Suprapubic skin (tissue), 4 donors: Measurements from ENCODE around the gene FRMD4A.

Experiments used
- CTCF ChIP-seq, 2 donors: fragments of 200-600 bp in 1 of 2; fragments of 450-650 bp in 1 of 2; sonication (generic) in 1 of 2; IDR thresholded peaks; one replicate each; pipeline ENCODE4 v1.5.1; 2016 to 2019; ENCODE audit warnings: antibody characterized with exemption in 2 of 2, mild to moderate bottlenecking in 1 of 2, moderate library complexity in 1 of 2
- EP300 ChIP-seq: sonication (generic); formaldehyde crosslinking; IDR thresholded peaks from one replicate; pipeline ENCODE4 v1.6.1; 2017; ENCODE audit warnings: antibody characterized with exemption
- POLR2AphosphoS5 ChIP-seq, 3 donors: sonication (generic); formaldehyde crosslinking; IDR thresholded peaks; one replicate each; pipeline ENCODE4 v1.6.1; 2017; ENCODE audit warnings: antibody characterized with exemption in 3 of 3

GRCh38 chr10:13993169-13993568 is 337.6 kb downstream of the FRMD4A start:
- no peak for TF ChIP-seq EP300
- no peak for TF ChIP-seq CTCF (IDR thresholded peaks at IDR 0.05)
- TF ChIP-seq POLR2AphosphoS5 (IDR thresholded peaks at IDR 0.05): no peak
